SK-N-DZ (cell line): Measurements from ENCODE around the gene SPC25.
"Not testable (repeated sequence)": the region's sequence is repeated elsewhere in the genome, so short reads cannot be mapped to it uniquely, and the experiment has no call there.

Experiments
- DNase-seq: peaks from one replicate; pipeline ENCODE4 v3.0.0-alpha.2; 2015; ENCODE audit warnings: low spot score

Gene SPC25

DNA sequence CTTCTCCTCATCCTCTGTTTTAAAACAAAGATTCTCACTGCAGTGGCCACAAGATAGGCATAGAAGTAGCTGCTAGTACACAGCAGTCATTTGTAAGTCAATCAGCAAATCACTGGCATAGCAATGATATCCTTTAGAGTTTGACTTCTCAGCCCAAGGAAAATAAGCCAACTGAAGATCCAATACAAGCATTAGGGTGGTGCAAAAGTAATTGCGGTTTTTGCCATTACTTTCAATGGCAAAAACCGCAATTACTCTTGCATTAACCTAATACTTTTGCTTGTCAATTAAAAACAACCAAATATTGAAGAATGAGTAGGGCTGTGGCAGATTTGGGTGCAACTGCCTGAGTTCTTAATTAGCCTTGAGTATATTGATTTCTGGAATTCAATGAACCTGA, 13.7 kb upstream of the SPC25 start:
- DNase-seq, result no peak

DNA sequence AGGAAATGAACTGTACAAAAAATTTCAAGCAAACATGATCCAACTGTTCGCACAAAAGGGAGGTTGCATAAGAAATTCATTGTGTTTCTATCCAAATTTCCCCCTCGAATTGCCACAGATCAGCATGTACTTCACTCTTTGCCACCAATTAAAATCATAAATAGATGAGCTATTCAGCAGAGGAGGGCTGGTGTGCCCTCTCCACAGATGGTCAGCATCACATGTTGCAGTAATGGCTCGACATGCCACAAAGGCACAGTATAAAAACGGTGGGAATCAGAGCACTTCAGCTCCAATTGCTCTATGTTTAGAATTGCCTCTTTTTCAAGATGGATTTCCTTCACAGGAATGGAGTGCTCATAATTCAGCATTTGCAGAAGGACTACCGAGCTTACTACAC, 10.8 kb upstream of the SPC25 start, which contains the start of gene G6PC2:
Gene G6PC2, plus strand, starts transcription at position 289 of the 400 bp plus-strand sequence. Its CDS starts 41 bp downstream, at position 330.
- no peak for DNase-seq

- no peak for DNase-seq
Measured at GRCh38 chr2:168897449-168897848, 7.2 kb upstream of the SPC25 start.

- DNase-seq, result no peak
Measured at GRCh38 chr2:168896783-168897182, 6.6 kb upstream of the SPC25 start.

GRCh38 chr2:168895771-168896170, 5.5 kb upstream of the SPC25 start:
- DNase-seq, result no peak

GRCh38 chr2:168894720-168895119, 4.5 kb upstream of the SPC25 start:
- no peak for DNase-seq

DNA sequence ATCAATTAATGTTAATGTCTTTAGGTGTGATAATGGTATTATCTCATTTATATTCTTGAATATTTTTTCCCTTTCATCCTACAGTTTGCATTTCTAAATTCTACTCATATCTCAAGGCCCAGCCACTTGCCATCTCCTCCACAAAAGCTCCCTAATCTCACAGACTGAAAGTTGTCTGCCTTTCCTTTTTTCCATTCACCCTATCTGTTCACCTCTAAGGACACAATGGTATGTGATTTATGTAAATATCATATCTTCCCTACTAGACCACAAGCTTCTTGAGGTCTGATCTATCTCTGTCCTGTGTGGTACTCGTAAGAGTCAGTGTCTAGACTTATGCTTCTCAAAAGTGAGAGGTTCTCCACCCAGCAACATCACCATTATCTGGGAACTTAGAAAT, 3.9 kb upstream of the SPC25 start:
- DNase-seq, result no peak

DNA sequence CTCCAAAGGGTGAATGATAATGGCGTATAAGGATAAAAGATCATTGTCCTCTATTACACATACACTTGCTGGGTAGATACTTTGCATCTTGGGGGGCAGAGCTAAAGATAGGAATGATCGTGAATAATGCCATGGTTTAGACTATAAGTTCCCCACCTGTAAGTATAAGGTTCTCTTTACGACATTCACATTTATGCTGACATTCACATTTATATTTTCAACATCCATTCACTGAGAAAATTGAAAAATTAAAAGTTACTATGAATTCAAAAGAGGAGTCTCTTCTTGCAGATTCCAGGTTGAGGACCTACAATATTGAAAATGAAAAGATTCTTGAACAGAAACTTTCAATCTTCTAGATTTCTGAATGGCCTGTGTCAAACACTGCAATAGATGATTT, 2.1 kb upstream of the SPC25 start:
- no peak for DNase-seq

GRCh38 chr2:168889635-168890005, 610 bp downstream of the SPC25 start:
- DNase-seq, result no peak

GRCh38 chr2:168884975-168885374, 5.3 kb downstream of the SPC25 start:
- DNase-seq, result no peak

DNA sequence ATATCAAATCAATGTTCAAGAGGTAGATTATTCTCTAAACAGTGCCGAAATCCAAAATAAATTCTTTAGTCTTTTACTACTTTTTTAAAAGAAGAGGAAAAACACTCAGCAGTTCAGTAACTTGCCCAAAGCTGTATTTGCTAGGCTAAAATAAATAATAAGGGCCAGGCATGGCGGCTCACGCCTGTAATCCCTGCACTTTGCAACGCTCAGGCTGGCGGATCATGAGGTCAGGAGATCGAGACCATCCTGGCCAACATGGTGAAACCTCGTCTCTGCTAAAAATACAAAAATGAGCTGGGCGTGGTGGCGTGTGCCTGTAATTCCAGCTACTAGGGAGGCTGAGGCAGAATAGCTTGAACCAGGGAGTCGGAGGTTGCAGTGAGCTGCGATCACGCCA, 8.1 kb downstream of the SPC25 start:
- not testable (repeated sequence) for DNase-seq

DNA sequence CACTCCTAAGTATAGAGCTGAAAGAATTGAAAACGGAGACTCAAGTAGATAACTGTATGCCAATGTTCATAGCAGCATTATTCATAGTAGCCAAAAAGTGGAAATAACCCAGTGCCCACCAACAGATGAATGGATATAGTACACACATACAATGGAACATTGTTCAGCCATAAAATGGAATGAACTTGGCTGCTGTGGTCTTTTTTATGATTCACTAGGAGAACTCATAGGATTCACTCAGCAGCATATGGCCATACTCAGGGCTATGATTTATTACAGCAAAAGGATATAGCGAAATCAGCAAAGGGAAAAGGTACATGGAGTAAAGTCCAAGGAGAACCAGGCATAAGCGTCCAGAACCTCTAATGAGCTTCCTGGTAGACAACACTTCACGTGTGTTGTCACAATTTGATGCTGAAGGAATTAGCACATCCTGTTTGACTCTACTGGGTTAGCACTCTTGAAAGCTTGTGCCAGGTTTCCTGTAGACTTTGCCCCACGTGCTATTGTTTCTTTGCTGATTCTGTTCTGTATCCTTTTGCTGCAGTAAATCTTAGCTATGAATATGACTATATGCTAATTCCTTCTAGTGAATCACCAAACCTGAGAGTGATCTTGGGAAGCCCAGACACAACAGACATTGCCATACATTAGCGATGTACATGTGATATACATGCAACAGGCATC, 15.7 kb downstream of the SPC25 start:
- no peak for DNase-seq

DNA sequence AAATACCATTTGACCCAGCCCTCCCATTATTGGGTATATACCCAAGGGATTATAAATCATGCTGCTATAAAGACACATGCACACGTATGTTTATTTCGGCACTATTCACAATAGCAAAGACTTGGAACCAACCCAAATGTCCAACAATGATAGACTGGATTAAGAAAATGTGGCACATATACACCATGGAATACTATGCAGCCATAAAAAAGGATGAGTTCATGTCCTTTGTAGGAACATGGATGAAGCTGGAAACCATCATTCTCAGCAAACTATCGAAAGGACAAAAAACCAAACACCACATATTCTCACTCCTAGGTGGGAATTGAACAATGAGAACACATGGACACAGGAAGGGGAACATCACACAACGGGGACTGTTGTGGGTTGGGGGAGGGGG, 19.4 kb downstream of the SPC25 start:
- DNase-seq, result not testable (repeated sequence)

- DNase-seq, result not testable (repeated sequence)
Measured at GRCh38 chr2:168870369-168870768, 19.9 kb downstream of the SPC25 start.

- DNase-seq, result not testable (repeated sequence)
Measured at GRCh38 chr2:168867164-168867563, 23.1 kb downstream of the SPC25 start.

DNA sequence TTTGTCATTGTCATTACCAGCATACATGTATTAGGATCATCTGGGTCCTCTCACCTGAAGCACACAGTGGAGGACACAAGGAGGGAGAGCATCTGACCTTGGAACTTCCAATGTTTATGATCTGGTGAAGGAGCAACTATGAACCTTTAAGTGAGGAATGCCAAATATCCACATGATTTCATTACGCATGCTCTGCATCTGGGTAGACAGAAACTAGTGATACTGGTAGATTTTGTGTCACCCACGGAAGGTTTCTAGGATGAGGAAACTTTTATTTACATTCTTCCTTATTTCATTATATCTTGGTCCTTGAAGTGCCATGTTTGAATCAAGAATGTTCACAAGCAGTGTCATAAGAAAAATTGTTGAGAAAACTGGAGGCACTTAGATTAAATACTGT, 32.1 kb downstream of the SPC25 start:
- DNase-seq, result no peak

- DNase-seq, result no peak
Measured at GRCh38 chr2:168855601-168856000, 34.6 kb downstream of the SPC25 start.

DNA sequence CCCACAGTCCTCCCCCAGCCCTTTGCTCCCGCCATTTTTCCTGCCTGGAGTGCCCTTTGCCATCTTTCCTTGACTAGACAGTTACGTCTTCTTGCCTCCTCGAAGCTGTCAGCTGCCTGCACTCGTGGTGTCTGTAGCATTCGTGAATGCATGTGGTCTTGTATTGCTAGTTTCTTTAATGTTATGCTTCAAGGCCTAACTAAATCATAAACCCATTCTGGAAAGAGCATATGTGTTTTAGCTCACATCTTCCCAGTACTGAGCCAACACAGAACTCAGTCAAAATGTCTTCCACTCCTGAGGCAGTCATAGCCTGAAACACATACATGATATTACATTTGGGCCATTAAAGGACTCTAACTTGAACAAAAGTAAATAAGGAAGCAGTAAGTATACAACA, 35.6 kb downstream of the SPC25 start:
- DNase-seq, result no peak

- no peak for DNase-seq
Measured at GRCh38 chr2:168853471-168853870, 36.8 kb downstream of the SPC25 start.

- no peak for DNase-seq
Measured at GRCh38 chr2:168852481-168852880, 37.7 kb downstream of the SPC25 start.

- DNase-seq, result no peak
Measured at GRCh38 chr2:168851674-168852320, 38.4 kb downstream of the SPC25 start.

- no peak for DNase-seq
Measured at GRCh38 chr2:168850846-168851245, 39.4 kb downstream of the SPC25 start.

GRCh38 chr2:168849610-168850009, 40.6 kb downstream of the SPC25 start:
- DNase-seq, result peak; percentile 22
